Liver (tissue), 3 donors: ENCODE data around the gene GJC1.

Experiments
- GABPA ChIP-seq, 2 donors: IDR thresholded peaks in 1 of 2; conservative IDR thresholded peaks in 1 of 2; 2 replicates each; pipeline ENCODE4 v1.6.1; 2016; ENCODE audit warnings: antibody characterized with exemption in 2 of 2, mild to moderate bottlenecking in 1 of 2, moderate library complexity in 1 of 2
- HNF4A ChIP-seq, 2 donors: conservative IDR thresholded peaks; 2 replicates each; pipeline ENCODE4 v1.6.1; 2016; ENCODE audit warnings: antibody characterized with exemption in 2 of 2, mild to moderate bottlenecking in 2 of 2
- HNF4G ChIP-seq: IDR thresholded peaks from 2 replicates; pipeline ENCODE4 v1.6.1; 2016; ENCODE audit warnings: antibody characterized with exemption
- SP1 ChIP-seq: IDR thresholded peaks from 2 replicates; pipeline ENCODE4 v1.6.1; 2018; ENCODE audit warnings: antibody characterized with exemption, mild to moderate bottlenecking
- TAF1 ChIP-seq: conservative IDR thresholded peaks from 2 replicates; pipeline ENCODE4 v1.6.1; 2016; ENCODE audit warnings: antibody characterized with exemption, mild to moderate bottlenecking
- TF ChIP-seq, protein P1 (sequence below): IDR thresholded peaks from 2 replicates; pipeline ENCODE4 v1.6.1; 2016; ENCODE audit warnings: antibody characterized with exemption
- TF ChIP-seq, protein P2 (sequence below): fragments of 150-350 bp; IDR thresholded peaks from 2 replicates; pipeline ENCODE4 v1.5.1; 2017; ENCODE audit warnings: improper control_type of control experiment, low read depth, low read length; ENCODE audit not compliant: missing input control
- TF ChIP-seq, protein P3 (sequence below): IDR thresholded peaks from 2 replicates; pipeline ENCODE4 v1.6.1; 2016; ENCODE audit warnings: antibody characterized with exemption, mild to moderate bottlenecking
- TF ChIP-seq, protein P4 (sequence below): IDR thresholded peaks from 2 replicates; pipeline ENCODE4 v1.6.1; 2016; ENCODE audit warnings: antibody characterized with exemption
- donor health status: healthy.
- donor health status: healthy.

DNA sequence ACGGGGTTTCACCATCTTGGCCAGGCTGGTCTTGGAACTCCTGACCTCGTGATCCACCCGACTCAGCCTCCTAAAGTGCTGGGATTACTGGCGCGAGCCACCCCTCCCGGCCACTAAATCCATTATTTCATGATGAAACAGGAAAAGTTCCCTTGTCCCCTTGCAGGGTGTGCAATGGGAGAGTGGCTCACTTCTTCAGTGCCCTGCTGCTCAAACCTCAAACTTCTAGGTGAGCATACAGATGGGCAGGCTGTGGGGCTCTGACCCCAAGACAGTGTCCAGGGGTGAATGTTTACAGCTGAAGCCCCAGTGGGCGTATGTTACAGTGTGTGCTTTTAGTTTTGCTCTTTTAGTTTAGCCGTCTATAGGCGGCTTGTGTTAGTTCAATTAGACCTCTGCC is 34.7 kb downstream of the GJC1 start:
- TF ChIP-seq, protein P1, sequence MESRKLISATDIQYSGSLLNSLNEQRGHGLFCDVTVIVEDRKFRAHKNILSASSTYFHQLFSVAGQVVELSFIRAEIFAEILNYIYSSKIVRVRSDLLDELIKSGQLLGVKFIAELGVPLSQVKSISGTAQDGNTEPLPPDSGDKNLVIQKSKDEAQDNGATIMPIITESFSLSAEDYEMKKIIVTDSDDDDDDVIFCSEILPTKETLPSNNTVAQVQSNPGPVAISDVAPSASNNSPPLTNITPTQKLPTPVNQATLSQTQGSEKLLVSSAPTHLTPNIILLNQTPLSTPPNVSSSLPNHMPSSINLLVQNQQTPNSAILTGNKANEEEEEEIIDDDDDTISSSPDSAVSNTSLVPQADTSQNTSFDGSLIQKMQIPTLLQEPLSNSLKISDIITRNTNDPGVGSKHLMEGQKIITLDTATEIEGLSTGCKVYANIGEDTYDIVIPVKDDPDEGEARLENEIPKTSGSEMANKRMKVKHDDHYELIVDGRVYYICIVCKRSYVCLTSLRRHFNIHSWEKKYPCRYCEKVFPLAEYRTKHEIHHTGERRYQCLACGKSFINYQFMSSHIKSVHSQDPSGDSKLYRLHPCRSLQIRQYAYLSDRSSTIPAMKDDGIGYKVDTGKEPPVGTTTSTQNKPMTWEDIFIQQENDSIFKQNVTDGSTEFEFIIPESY: no peak
- TF ChIP-seq TAF1 (no peak), SP1 (no peak), GABPA (IDR thresholded peaks at IDR 0.05 in 1 of 2, conservative IDR thresholded peaks at IDR 0.05 in 1 of 2) (no peak), HNF4G (no peak), HNF4A (conservative IDR thresholded peaks at IDR 0.05) (no peak)
- TF ChIP-seq, protein P2, sequence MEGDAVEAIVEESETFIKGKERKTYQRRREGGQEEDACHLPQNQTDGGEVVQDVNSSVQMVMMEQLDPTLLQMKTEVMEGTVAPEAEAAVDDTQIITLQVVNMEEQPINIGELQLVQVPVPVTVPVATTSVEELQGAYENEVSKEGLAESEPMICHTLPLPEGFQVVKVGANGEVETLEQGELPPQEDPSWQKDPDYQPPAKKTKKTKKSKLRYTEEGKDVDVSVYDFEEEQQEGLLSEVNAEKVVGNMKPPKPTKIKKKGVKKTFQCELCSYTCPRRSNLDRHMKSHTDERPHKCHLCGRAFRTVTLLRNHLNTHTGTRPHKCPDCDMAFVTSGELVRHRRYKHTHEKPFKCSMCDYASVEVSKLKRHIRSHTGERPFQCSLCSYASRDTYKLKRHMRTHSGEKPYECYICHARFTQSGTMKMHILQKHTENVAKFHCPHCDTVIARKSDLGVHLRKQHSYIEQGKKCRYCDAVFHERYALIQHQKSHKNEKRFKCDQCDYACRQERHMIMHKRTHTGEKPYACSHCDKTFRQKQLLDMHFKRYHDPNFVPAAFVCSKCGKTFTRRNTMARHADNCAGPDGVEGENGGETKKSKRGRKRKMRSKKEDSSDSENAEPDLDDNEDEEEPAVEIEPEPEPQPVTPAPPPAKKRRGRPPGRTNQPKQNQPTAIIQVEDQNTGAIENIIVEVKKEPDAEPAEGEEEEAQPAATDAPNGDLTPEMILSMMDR: no peak
- TF ChIP-seq, protein P3, sequence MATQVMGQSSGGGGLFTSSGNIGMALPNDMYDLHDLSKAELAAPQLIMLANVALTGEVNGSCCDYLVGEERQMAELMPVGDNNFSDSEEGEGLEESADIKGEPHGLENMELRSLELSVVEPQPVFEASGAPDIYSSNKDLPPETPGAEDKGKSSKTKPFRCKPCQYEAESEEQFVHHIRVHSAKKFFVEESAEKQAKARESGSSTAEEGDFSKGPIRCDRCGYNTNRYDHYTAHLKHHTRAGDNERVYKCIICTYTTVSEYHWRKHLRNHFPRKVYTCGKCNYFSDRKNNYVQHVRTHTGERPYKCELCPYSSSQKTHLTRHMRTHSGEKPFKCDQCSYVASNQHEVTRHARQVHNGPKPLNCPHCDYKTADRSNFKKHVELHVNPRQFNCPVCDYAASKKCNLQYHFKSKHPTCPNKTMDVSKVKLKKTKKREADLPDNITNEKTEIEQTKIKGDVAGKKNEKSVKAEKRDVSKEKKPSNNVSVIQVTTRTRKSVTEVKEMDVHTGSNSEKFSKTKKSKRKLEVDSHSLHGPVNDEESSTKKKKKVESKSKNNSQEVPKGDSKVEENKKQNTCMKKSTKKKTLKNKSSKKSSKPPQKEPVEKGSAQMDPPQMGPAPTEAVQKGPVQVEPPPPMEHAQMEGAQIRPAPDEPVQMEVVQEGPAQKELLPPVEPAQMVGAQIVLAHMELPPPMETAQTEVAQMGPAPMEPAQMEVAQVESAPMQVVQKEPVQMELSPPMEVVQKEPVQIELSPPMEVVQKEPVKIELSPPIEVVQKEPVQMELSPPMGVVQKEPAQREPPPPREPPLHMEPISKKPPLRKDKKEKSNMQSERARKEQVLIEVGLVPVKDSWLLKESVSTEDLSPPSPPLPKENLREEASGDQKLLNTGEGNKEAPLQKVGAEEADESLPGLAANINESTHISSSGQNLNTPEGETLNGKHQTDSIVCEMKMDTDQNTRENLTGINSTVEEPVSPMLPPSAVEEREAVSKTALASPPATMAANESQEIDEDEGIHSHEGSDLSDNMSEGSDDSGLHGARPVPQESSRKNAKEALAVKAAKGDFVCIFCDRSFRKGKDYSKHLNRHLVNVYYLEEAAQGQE: no peak
- TF ChIP-seq, protein P4, sequence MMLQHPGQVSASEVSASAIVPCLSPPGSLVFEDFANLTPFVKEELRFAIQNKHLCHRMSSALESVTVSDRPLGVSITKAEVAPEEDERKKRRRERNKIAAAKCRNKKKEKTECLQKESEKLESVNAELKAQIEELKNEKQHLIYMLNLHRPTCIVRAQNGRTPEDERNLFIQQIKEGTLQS: no peak
